GM20000 (cell line): Measurements from ENCODE around the gene CAMK4.
"Not testable (repeated sequence)": the region's sequence is repeated elsewhere in the genome, so short reads cannot be mapped to it uniquely, and the experiment has no call there.

ENCODE experiments used
- DNase-seq: peaks from one replicate; pipeline ENCODE4 v3.0.0; 2012; ENCODE audit warnings: low spot score
- CTCF ChIP-seq: IDR thresholded peaks from 2 replicates; pipeline ENCODE4 v1.5.1; 2012; ENCODE audit warnings: mild to moderate bottlenecking, control low read depth; ENCODE audit errors: extremely low read depth, missing control alignments

Gene CAMK4

GRCh38 chr5:111295649-111296048 is 71.5 kb downstream of the CAMK4 start:
- TF ChIP-seq CTCF: no peak

GRCh38 chr5:111296570-111296969 is 72.4 kb downstream of the CAMK4 start:
- TF ChIP-seq CTCF: no peak
- DNase-seq: no peak

More at GRCh38 chr5:111295649-111296048, 71.5 kb downstream of the CAMK4 start:
- DNase-seq: no peak

- no peak for TF ChIP-seq CTCF
- no peak for DNase-seq
Measured at GRCh38 chr5:111299067-111299481, 74.9 kb downstream of the CAMK4 start.

- DNase-seq: peak; percentile 14
Measured at GRCh38 chr5:111299831-111300432, 75.7 kb downstream of the CAMK4 start.

GRCh38 chr5:111301264-111301663 is 77.1 kb downstream of the CAMK4 start:
- no peak for DNase-seq
- TF ChIP-seq CTCF: no peak

More at GRCh38 chr5:111299831-111300432, 75.7 kb downstream of the CAMK4 start:
- no peak for TF ChIP-seq CTCF

- not testable (repeated sequence) for DNase-seq
Measured at GRCh38 chr5:111302043-111302442, 77.9 kb downstream of the CAMK4 start.

- no peak for TF ChIP-seq CTCF
- DNase-seq: no peak
Measured at GRCh38 chr5:111308951-111309350, 84.8 kb downstream of the CAMK4 start.

GRCh38 chr5:111309384-111309783 is 85.2 kb downstream of the CAMK4 start:
- no peak for TF ChIP-seq CTCF
- DNase-seq: no peak
